ENCODE data around the gene RNF207.

RNF207 gene

GRCh38 chr1:6205849-6206519 is at the start of gene RNF207:
TSS of gene RNF207 (plus strand) at chr1:6206119. CDS start at chr1:6206536, 417 bp downstream.
- no peak for DNase-seq

DNA sequence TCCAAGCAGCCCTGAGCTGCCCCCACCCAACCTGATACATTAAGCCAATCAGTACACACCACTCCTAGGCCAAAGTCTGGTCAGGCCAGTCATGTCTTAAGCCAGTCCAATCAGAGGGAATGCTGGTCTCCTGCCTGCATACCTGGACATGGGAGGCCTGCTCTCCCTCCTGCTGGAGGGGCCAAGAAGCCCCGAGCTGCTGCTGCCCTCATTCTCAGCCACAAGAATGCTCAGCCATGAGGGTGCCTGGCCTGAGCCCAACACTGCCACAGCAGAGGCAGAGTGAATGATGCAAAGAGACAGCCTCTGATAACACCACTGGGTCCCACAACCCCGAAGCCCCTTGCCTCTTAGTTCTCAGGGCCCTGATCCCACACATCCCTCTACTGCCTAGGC is 48.8 kb upstream of the RNF207 start:
- DNase-seq = no peak

- DNase-seq = no peak
Observed at GRCh38 chr1:6157528-6158174, 48.3 kb upstream of the RNF207 start.

GRCh38 chr1:6158181-6158580 is 47.7 kb upstream of the RNF207 start:
- no peak for DNase-seq

- no peak for DNase-seq
Observed at GRCh38 chr1:6162341-6162740, 43.6 kb upstream of the RNF207 start.

GRCh38 chr1:6162773-6163172 is 43.1 kb upstream of the RNF207 start:
- DNase-seq = no peak

GRCh38 chr1:6163191-6163972 is 42.5 kb upstream of the RNF207 start:
- no peak for DNase-seq

DNA sequence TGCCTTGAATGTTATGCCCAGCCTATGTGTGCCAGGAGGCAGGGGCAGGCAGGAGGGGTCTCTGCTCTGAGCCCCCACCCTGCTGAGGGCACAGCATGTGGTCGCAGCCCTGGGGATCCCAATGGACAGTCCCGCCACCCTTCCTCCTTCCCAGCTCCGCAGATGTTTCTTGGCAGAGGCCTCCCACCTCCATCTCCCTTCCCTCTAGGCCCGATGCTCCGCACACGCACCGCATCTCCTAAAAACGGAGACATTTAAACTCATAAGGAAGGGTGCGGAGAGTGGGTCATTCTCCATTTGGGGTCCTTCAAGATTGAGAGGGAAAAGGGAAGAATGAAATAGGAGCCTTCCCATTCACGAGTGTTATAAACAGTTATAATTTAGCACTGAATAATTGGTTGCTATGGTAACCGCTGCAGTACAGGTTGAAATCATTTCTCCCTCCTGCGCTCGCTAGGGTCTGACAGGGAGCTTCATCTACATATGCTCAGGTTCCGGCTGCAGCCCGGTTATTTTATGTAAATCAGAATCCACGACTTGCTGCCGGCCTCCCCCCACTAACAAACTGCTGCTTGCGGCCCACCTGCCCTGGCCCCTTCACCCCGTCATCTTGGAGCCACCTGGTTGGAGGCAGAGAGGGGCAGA is 41.8 kb upstream of the RNF207 start:
- DNase-seq = no peak

DNA sequence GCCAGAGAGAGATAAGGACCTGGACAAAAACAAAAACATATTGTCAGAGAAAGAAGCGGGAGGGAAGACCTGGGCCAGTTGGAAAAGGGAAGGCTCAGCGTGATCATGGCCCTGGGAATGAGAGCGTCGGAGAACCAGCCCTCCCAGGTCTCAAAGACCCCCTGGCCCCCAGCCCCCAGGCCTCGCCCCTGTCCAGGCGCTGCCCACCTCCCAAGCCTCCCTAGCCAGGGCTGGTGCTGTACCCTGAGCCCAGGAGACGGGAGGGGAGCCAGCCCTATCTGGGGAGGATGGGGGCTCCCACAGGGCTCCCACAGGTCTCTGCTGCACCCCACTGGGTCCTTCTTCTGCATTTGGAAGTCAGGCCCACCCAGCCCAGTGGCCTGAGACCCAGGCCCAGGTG is 40.9 kb upstream of the RNF207 start:
- DNase-seq = no peak

- no peak for DNase-seq
Observed at GRCh38 chr1:6165441-6165985, 40.4 kb upstream of the RNF207 start.

GRCh38 chr1:6166221-6166620 is 39.7 kb upstream of the RNF207 start:
- no peak for DNase-seq

DNA sequence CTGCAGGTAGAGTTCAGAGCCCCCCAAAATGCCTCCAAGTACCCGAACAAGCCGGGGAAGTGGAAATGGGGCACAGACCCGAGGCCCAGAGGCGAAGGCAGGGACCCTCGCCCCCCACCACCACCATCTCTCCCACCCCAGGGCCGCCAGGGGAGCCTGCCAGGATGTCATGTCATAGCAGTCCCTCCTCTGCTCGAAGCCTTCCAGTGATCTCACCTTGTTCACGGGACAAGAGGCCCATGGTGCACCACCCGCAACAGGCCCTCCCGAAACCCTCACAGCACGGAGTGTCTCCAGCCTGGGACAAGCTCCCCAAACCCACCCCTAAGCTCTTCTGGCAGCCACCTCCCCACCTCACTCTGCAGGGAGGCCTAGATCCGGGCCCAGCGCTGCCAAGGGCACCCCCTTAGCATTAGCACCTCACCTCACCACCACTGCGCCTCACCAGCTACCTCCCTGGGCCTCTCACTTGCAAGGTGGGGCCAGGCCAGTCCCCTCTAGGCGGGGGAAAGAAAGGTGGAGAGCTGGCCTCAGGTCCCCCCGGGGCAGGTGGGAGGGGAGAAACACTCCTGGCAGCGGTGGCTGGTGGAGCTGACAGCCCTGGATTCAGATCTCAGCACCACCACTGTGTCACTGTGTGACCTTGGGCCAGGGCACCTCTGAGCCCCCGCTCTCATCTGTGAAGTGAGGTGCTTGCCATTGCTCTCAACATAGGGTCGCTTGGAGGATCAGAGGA is 39.1 kb upstream of the RNF207 start:
- DNase-seq = no peak

DNA sequence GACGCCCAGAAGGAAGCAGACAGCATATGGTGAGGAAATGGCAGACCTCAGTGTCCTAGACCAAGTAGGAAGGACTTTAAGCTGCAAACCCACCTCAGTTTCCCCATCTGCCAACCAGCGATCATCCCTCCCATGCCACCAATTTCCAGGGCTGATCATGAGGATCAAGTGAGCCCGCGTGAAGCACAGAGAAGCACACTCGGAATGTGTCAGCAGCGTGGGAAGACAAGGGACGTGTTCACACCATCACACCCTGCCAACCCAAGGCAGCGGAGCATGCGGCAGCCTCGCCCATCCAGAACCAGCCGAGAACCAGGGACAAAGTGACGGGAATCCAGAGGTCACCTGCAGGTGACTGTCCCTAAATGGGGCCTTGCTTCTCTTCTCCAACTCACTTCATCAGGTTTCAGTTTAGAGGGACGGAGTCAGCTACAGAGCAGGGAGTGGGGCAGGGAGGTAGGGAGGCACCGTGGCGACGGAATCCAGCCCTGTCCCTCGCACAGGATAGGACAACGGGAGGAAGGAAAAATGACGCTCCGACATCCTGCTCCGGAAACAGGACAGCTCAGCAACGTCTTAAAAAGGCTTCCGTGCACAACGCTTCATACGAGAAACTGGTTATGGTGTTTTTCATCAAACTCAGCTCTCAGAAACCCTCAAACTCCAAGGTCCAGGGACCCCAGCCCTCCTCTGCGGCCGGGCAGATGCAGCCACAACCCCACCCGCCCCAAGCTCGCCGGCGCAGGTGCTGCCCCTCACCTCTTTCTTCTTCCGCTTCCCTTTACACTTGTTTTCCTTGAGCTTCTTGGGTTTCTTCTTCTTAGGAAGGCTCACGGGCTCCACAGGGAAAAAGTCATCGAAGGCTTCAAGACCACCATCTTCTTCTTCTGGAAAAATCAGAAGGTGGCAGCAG is 38.3 kb upstream of the RNF207 start:
- DNase-seq = no peak

GRCh38 chr1:6168947-6169586 is 36.9 kb upstream of the RNF207 start:
- DNase-seq = no peak

GRCh38 chr1:6170116-6170741 is 35.7 kb upstream of the RNF207 start:
- DNase-seq = no peak

GRCh38 chr1:6170742-6171201 is 35.1 kb upstream of the RNF207 start:
- peak; percentile 63 for DNase-seq

- DNase-seq = peak; percentile 43
Observed at GRCh38 chr1:6171548-6172124, 34.3 kb upstream of the RNF207 start.

DNA sequence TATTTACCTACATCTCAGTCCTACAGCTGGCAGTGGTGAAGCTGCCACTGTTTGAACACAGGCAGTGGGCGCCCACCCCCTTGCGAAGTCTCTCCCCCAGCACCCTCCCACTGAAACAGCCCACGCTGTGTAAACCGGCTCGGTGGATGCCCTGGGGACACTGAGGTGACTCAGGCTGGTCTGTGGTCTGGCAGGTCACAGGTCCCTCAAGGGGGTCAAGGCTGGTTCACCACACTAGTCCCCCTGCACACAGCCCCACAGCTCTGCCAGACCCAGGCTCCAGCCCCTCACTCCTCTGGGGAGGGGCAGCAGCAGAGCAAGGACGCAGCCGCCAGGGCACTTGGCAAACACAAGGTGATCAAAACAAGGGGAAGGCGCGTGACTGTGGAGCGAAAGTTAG is 33.4 kb upstream of the RNF207 start:
- DNase-seq = no peak

GRCh38 chr1:6174621-6175410 is 31.1 kb upstream of the RNF207 start:
- no peak for DNase-seq

All from GF-D8 (cell line).